DOHH2 (cell line): ENCODE results near the gene S100A8.

ENCODE experiments used
- H3F3A ChIP-seq: fragments of 200-600 bp; sonication (generic), shearing (Covaris generic); 2 replicates; pipeline ENCODE4 v1.6.0; 2016; ENCODE audit warnings: antibody characterized with exemption, mild to moderate bottlenecking; ENCODE audit not compliant: control insufficient read depth, insufficient read depth
- H3K27ac ChIP-seq: fragments of 200-600 bp; sonication (generic); 2 replicates; pipeline ENCODE4 v1.5.1; 2014; ENCODE audit warnings: low read depth, mild to moderate bottlenecking, low read length, moderate library complexity
- H3K27me3 ChIP-seq: fragments of 200-600 bp; sonication (generic); 2 replicates; pipeline ENCODE4 v1.6.1; 2014; ENCODE audit warnings: mild to moderate bottlenecking, low read length, mixed read lengths; ENCODE audit not compliant: control insufficient read depth
- H3K36me3 ChIP-seq: fragments of 200-600 bp; sonication (generic); 2 replicates; pipeline ENCODE4 v1.6.1; 2014; ENCODE audit warnings: mild to moderate bottlenecking, low read length, moderate library complexity, mixed read lengths; ENCODE audit not compliant: control insufficient read depth
- H3K4me1 ChIP-seq: fragments of 200-600 bp; sonication (generic); 2 replicates; pipeline ENCODE4 v1.6.1; 2014; ENCODE audit warnings: mild to moderate bottlenecking, low read length, mixed read lengths; ENCODE audit not compliant: control insufficient read depth
- H3K4me2 ChIP-seq: fragments of 200-600 bp; sonication (generic); 2 replicates; pipeline ENCODE4 v1.6.0; 2014; ENCODE audit warnings: mild to moderate bottlenecking, low read length, moderate library complexity
- H3K4me3 ChIP-seq: fragments of 200-600 bp; sonication (generic); 2 replicates; pipeline ENCODE4 v1.5.1; 2014; ENCODE audit warnings: mild to moderate bottlenecking, low read length, mixed read lengths
- H3K79me2 ChIP-seq: fragments of 200-600 bp; sonication (generic); 2 replicates; pipeline ENCODE4 v1.6.1; 2014; ENCODE audit warnings: mild to moderate bottlenecking, low read length, mixed read lengths; ENCODE audit not compliant: control insufficient read depth
- H3K9me2 ChIP-seq: fragments of 200-600 bp; sonication (generic); replicated peaks from 2 replicates; pipeline ENCODE4 v1.6.1; 2014; ENCODE audit warnings: mild to moderate bottlenecking, low read length, mixed read lengths; ENCODE audit not compliant: control insufficient read depth
- H3K9me3 ChIP-seq: fragments of 200-600 bp; sonication (generic); 2 replicates; pipeline ENCODE4 v1.6.1; 2014; ENCODE audit warnings: antibody characterized with exemption, low read length, mixed read lengths; ENCODE audit not compliant: control insufficient read depth, insufficient read depth
- H4K20me1 ChIP-seq: fragments of 200-600 bp; sonication (generic); 2 replicates; pipeline ENCODE4 v1.6.0; 2014; ENCODE audit warnings: low read depth, mild to moderate bottlenecking, antibody characterized with exemption, low read length, moderate library complexity; ENCODE audit not compliant: control insufficient read depth, insufficient read depth
- CTCF ChIP-seq: fragments of 200-600 bp; sonication (generic); IDR thresholded peaks from one replicate; pipeline ENCODE4 v1.5.1; 2014; ENCODE audit warnings: antibody characterized with exemption, mild to moderate bottlenecking, low read depth, low read length; ENCODE audit not compliant: poor library complexity, severe bottlenecking
- EZH2phosphoT487 ChIP-seq: fragments of 200-600 bp; sonication (generic); IDR thresholded peaks from 2 replicates; pipeline ENCODE4 v1.6.1; 2017; ENCODE audit warnings: borderline replicate concordance, mild to moderate bottlenecking, antibody characterized with exemption, low read length, moderate library complexity, mixed read lengths

S100A8 gene

GRCh38 chr1:153353226-153353947 lies 37.5 kb downstream of the S100A8 start:
- H3K27me3 ChIP-seq, result peaks cover 11% of the 10 kb centered on the region
- TF ChIP-seq CTCF (peak; percentile 46), EZH2phosphoT487 (no peak)
- H3K9me2 ChIP-seq, result no peaks in the 10 kb centered on the region
- H4K20me1 ChIP-seq, result no peaks in the 10 kb centered on the region
- H3K27ac ChIP-seq, result no peak overlapping the region
- no peaks in the 10 kb centered on the region for H3K36me3 ChIP-seq
- H3K79me2 ChIP-seq, result no peaks in the 10 kb centered on the region
- H3K4me1 ChIP-seq, result no peaks in the 10 kb centered on the region
- no peak overlapping the region for H3K4me2 ChIP-seq
- no peaks in the 10 kb centered on the region for H3K9me3 ChIP-seq
- no peaks in the 10 kb centered on the region for H3F3A ChIP-seq
- H3K4me3 ChIP-seq, result no peak overlapping the region

GRCh38 chr1:153352523-153352922 lies 38.4 kb downstream of the S100A8 start:
- Histone ChIP-seq H4K20me1 (no peaks in the 10 kb centered on the region), H3K4me1 (no peaks in the 10 kb centered on the region), H3F3A (no peaks in the 10 kb centered on the region), H3K4me3 (no peak overlapping the region), H3K4me2 (no peak overlapping the region), H3K36me3 (no peaks in the 10 kb centered on the region), H3K27ac (no peak overlapping the region), H3K9me3 (no peaks in the 10 kb centered on the region), H3K9me2 (no peaks in the 10 kb centered on the region), H3K79me2 (no peaks in the 10 kb centered on the region), H3K27me3 (peaks cover 11% of the 10 kb centered on the region)
- peak; percentile 75 for TF ChIP-seq CTCF
- TF ChIP-seq EZH2phosphoT487, result no peak

DNA sequence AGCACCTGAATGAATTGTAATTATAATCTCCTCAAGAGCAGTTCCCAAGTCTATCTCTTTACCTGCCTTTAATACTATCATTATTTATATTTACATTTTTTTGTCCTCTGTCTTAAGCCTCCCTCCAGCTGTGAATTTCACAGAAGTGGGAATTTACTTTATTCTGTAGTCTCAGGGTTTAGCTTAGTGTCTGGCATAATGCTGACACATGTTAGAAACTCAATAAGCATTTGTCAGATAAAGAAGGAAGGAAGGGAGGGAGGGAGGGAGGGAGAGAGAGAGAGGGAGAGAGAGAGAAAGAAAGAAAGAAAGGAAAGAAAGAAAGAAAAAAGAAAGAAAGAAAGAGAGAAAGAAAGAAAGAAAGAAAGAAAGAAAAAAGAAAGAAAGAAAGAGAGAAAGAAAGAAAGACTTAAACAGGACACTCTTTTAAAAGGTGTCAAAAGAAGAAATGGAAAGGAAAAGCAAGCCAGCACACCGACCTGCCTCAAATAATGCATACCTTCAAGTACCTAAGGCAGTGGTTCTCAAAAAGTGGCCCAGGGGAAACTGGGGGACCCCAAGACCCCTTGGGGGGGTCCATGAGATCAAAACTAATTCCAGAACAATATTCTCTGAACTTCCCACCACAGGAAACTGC lies 40.4 kb downstream of the S100A8 start:
- Histone ChIP-seq H3K4me2 (no peak overlapping the region), H3K36me3 (no peaks in the 10 kb centered on the region), H3K9me2 (no peaks in the 10 kb centered on the region), H3F3A (no peaks in the 10 kb centered on the region), H3K79me2 (no peaks in the 10 kb centered on the region), H3K4me3 (no peak overlapping the region), H3K27me3 (peaks cover 18% of the 10 kb centered on the region), H3K27ac (no peak overlapping the region), H3K9me3 (no peaks in the 10 kb centered on the region), H4K20me1 (no peaks in the 10 kb centered on the region), H3K4me1 (no peaks in the 10 kb centered on the region)
- TF ChIP-seq EZH2phosphoT487 (no peak), CTCF (no peak)
